H1 (cell line): ENCODE results near the gene TNS3. TPM values are rescaled to one million over a fixed set of nuclear protein-coding genes. Genes with fewer than 3 reads are reported as not detected.

Experiments
- CTCF ChIA-PET: fragments of 300-600 bp; sonication (Branson Sonifier 250); formaldehyde crosslinking; loops from one replicate; lab custom pipeline; 2021; ENCODE audit not compliant: partially characterized antibody; lab: Charles Lee
- POLR2A ChIA-PET: fragments of 300-600 bp; sonication (Branson Sonifier 250); formaldehyde crosslinking; loops from one replicate; lab custom pipeline; 2021; ENCODE audit warnings: inconsistent platforms; ENCODE audit not compliant: partially characterized antibody; lab: Charles Lee
- DNase-seq, 2 experiments: peaks; one replicate each; pipeline versions ENCODE4 v3.0.0 to v3.0.0-alpha.2; 2010 to 2022; ENCODE audit warnings: low spot score in 2 of 2, low read depth in 1 of 2, mixed read lengths in 1 of 2
- FAIRE-seq: peaks from 2 replicates; lab custom pipeline; 2011; peaks lifted over from hg19 to GRCh38; lab: Jason Lieb, UNC
- H2AFZ ChIP-seq: 2 replicates; pipeline ENCODE4 v1.8.1; 2012; ENCODE audit warnings: low read length, inconsistent platforms
- H2AK5ac ChIP-seq: 2 replicates; pipeline ENCODE4 v1.6.1; 2013; ENCODE audit warnings: low read depth, low read length
- H2BK120ac ChIP-seq: replicated peaks from 2 replicates; pipeline ENCODE3; 2013; ENCODE audit warnings: low read depth, low read length, inconsistent platforms
- H2BK12ac ChIP-seq: 2 replicates; pipeline ENCODE4 v1.6.1; 2013; ENCODE audit warnings: low read depth, low read length
- H2BK15ac ChIP-seq: 2 replicates; pipeline ENCODE4 v1.6.1; 2013; ENCODE audit warnings: low read length
- H2BK20ac ChIP-seq: 2 replicates; pipeline ENCODE4 v1.6.1; 2013; ENCODE audit warnings: low read length
- H2BK5ac ChIP-seq: 2 replicates; pipeline ENCODE4 v1.6.1; 2013; ENCODE audit warnings: low read depth, low read length
- H3K14ac ChIP-seq: 2 replicates; pipeline ENCODE4 v1.6.1; 2013; ENCODE audit warnings: inconsistent platforms; ENCODE audit not compliant: insufficient read length
- H3K18ac ChIP-seq: 2 replicates; pipeline ENCODE4 v1.6.1; 2013; ENCODE audit warnings: low read length; ENCODE audit errors: extremely low read depth
- H3K23ac ChIP-seq: 2 replicates; pipeline ENCODE4 v1.6.1; 2013; ENCODE audit warnings: inconsistent platforms; ENCODE audit not compliant: insufficient read length
- H3K23me2 ChIP-seq: 2 replicates; pipeline ENCODE4 v1.6.1; 2013; ENCODE audit warnings: low read depth, low read length
- H3K27ac ChIP-seq: 2 replicates; pipeline ENCODE4 v1.6.1; 2011; ENCODE audit warnings: low read depth, low read length, inconsistent platforms
- H3K27me3 ChIP-seq, 4 experiments: replicated peaks in 1 of 4; 1 replicate in 1 of 4; 2 replicates in 3 of 4; pipeline versions ENCODE4 v1.6.1 to v1.8.1; 2011 to 2013; ENCODE audit warnings: low read length in 3 of 4, mild to moderate bottlenecking in 3 of 4, inconsistent platforms in 2 of 4, mixed read lengths in 2 of 4, moderate library complexity in 1 of 4; ENCODE audit not compliant: control insufficient read depth in 3 of 4, insufficient read depth in 3 of 4; ENCODE audit errors: extremely low read depth in 1 of 4
- H3K36me3 ChIP-seq, 4 experiments: 2 replicates each; pipeline versions ENCODE4 v1.6.1 to v1.8.1; 2011 to 2013; ENCODE audit warnings: mild to moderate bottlenecking in 4 of 4, low read length in 3 of 4, moderate library complexity in 2 of 4, control low read depth in 1 of 4, inconsistent platforms in 1 of 4; ENCODE audit not compliant: insufficient read depth in 4 of 4, control insufficient read depth in 2 of 4
- H3K4ac ChIP-seq: replicated peaks from 2 replicates; pipeline ENCODE3; 2013; ENCODE audit warnings: low read length, low read depth, mixed read lengths, inconsistent platforms; ENCODE audit not compliant: insufficient read length
- H3K4me1 ChIP-seq, 4 experiments: replicated peaks in 1 of 4; 1 replicate in 1 of 4; 2 replicates in 3 of 4; pipeline versions ENCODE4 v1.6.1 to v1.8.1; 2011 to 2013; ENCODE audit warnings: low read length in 3 of 4, inconsistent platforms in 2 of 4, mixed read lengths in 1 of 4; ENCODE audit not compliant: insufficient read depth in 4 of 4, control insufficient read depth in 3 of 4
- H3K4me2 ChIP-seq, 2 experiments: 2 replicates each; pipeline versions ENCODE4 v1.6.1 to v1.8.1; 2011 to 2013; ENCODE audit warnings: low read depth in 2 of 2, low read length in 2 of 2, control low read depth in 1 of 2, inconsistent platforms in 1 of 2, mild to moderate bottlenecking in 1 of 2; ENCODE audit not compliant: insufficient read depth in 1 of 2
- H3K4me3 ChIP-seq, 4 experiments: fragments of 200-600, 300-600 bp in 1 of 4; sonication (generic), shearing (Covaris generic), sonication (Bioruptor Twin) in 1 of 4; 2 replicates each; pipeline versions ENCODE4 v1.5.1 to v1.8.1; 2011 to 2016; ENCODE audit warnings: low read length in 4 of 4, low read depth in 3 of 4, control low read depth in 2 of 4, inconsistent platforms in 2 of 4, mild to moderate bottlenecking in 2 of 4, mixed read lengths in 1 of 4, moderate library complexity in 1 of 4; ENCODE audit not compliant: insufficient read depth in 2 of 4; ENCODE audit errors: extremely low read depth in 1 of 4
- H3K56ac ChIP-seq: replicated peaks from 2 replicates; pipeline ENCODE3; 2013; ENCODE audit warnings: low read depth, mild to moderate bottlenecking, mixed read lengths, low read length, inconsistent platforms; ENCODE audit not compliant: insufficient read length
- H3K79me1 ChIP-seq: 2 replicates; pipeline ENCODE4 v1.6.1; 2013; ENCODE audit warnings: low read depth, low read length, control low read depth
- H3K79me2 ChIP-seq, 2 experiments: 2 replicates each; pipeline versions ENCODE4 v1.6.1 to v1.8.1; 2012 to 2013; ENCODE audit warnings: low read length in 2 of 2, mild to moderate bottlenecking in 2 of 2, inconsistent platforms in 1 of 2; ENCODE audit not compliant: insufficient read depth in 2 of 2, control insufficient read depth in 1 of 2
- H3K9ac ChIP-seq, 4 experiments: replicated peaks in 1 of 4; 1 replicate in 1 of 4; 2 replicates in 3 of 4; pipeline versions ENCODE4 v1.6.1 to v1.8.1; 2011 to 2013; ENCODE audit warnings: low read depth in 3 of 4, low read length in 3 of 4, control low read depth in 2 of 4, mild to moderate bottlenecking in 2 of 4, moderate library complexity in 2 of 4, inconsistent platforms in 1 of 4; ENCODE audit errors: extremely low read depth in 1 of 4
- H3K9me3 ChIP-seq, 2 experiments: 2 replicates each; pipeline versions ENCODE4 v1.6.1 to v1.8.1; 2012 to 2013; ENCODE audit warnings: mild to moderate bottlenecking in 2 of 2, moderate library complexity in 2 of 2, control low read depth in 1 of 2, inconsistent platforms in 1 of 2, low read depth in 1 of 2, low read length in 1 of 2, mixed read lengths in 1 of 2; ENCODE audit not compliant: insufficient read depth in 2 of 2
- H4K20me1 ChIP-seq, 2 experiments: replicated peaks in 1 of 2; 2 replicates each; pipeline versions ENCODE3 to v1.8.1; 2011 to 2013; ENCODE audit warnings: inconsistent platforms in 2 of 2, low read length in 2 of 2, mild to moderate bottlenecking in 1 of 2; ENCODE audit not compliant: insufficient read depth in 2 of 2, control insufficient read depth in 1 of 2
- H4K5ac ChIP-seq: 2 replicates; pipeline ENCODE4 v1.6.1; 2013; ENCODE audit warnings: low read length, low read depth, mixed read lengths, inconsistent platforms; ENCODE audit not compliant: insufficient read length
- H4K8ac ChIP-seq: 2 replicates; pipeline ENCODE4 v1.8.0; 2013; ENCODE audit warnings: mild to moderate bottlenecking, moderate library complexity, low read length, inconsistent platforms; ENCODE audit not compliant: insufficient read depth; ENCODE audit errors: extremely low read depth
- H4K91ac ChIP-seq: replicated peaks from 2 replicates; pipeline ENCODE3; 2013; ENCODE audit warnings: low read length, mixed read lengths, inconsistent platforms; ENCODE audit not compliant: insufficient read length
- BACH1 ChIP-seq: IDR thresholded peaks from 2 replicates; pipeline ENCODE4 v1.6.1; 2012; ENCODE audit warnings: low read length, improper control_type of control experiment
- BCL11A ChIP-seq, 2 experiments: IDR thresholded peaks; one replicate each; pipeline ENCODE4 v1.6.1; 2011; ENCODE audit warnings: low read depth in 2 of 2, low read length in 2 of 2, mild to moderate bottlenecking in 2 of 2
- CTBP2 ChIP-seq: IDR thresholded peaks from 2 replicates; pipeline ENCODE4 v1.7.0; 2011; ENCODE audit warnings: borderline replicate concordance, mild to moderate bottlenecking, moderate library complexity, mixed read lengths, low read length; ENCODE audit not compliant: insufficient read depth, insufficient read length
- CTCF ChIP-seq, 3 experiments: IDR thresholded peaks; 1 replicate in 2 of 3; 2 replicates in 1 of 3; pipeline versions ENCODE4 v1.5.1 to v1.6.1; 2011; ENCODE audit warnings: low read length in 3 of 3, mild to moderate bottlenecking in 3 of 3, inconsistent platforms in 2 of 3, low read depth in 1 of 3, moderate library complexity in 1 of 3; ENCODE audit not compliant: insufficient read depth in 1 of 3; ENCODE audit errors: control extremely low read depth in 1 of 3
- FOSL1 ChIP-seq: IDR thresholded peaks from 2 replicates; pipeline ENCODE4 v1.6.1; 2011; ENCODE audit warnings: mild to moderate bottlenecking, low read depth, low read length, moderate library complexity; ENCODE audit not compliant: insufficient read depth
- HDAC2 ChIP-seq, 2 experiments: fragments of 300-600 bp in 1 of 2; sonication (generic) in 1 of 2; IDR thresholded peaks; 2 replicates each; pipeline ENCODE4 v1.6.1; 2011 to 2012; ENCODE audit warnings: low read depth in 2 of 2, low read length in 2 of 2, mild to moderate bottlenecking in 2 of 2, moderate library complexity in 2 of 2, borderline replicate concordance in 1 of 2, inconsistent platforms in 1 of 2
- KDM1A ChIP-seq: fragments of 200-600, 300-600 bp; sonication (generic); IDR thresholded peaks from 2 replicates; pipeline ENCODE4 v1.7.1; 2016; ENCODE audit warnings: mild to moderate bottlenecking, low read length, borderline replicate concordance
- SRF ChIP-seq: IDR thresholded peaks from 2 replicates; pipeline ENCODE4 v1.6.1; 2011; ENCODE audit warnings: mild to moderate bottlenecking, low read depth, low read length, moderate library complexity
- YY1 ChIP-seq: IDR thresholded peaks from 2 replicates; pipeline ENCODE4 v1.6.1; 2011; ENCODE audit warnings: low read depth, mild to moderate bottlenecking, low read length
- WGBS, 2 experiments: shearing (Covaris generic) in 1 of 2; methylation state at CpG; one replicate each; pipeline versions ENCODE4 v1.1.6 to v1.1.7; 2013 to 2015; ENCODE audit warnings: low lambda C conversion rate in 2 of 2, mixed read lengths in 2 of 2, inconsistent platforms in 1 of 2, low coverage in 1 of 2, missing lambda C conversion rate in 1 of 2; ENCODE audit not compliant: insufficient replicate concordance in 2 of 2, insufficient coverage in 1 of 2, insufficient read length in 1 of 2; ENCODE audit errors: extremely low coverage in 1 of 2, missing lambda C conversion rate in 1 of 2; 5-methylcytosine and 5-hydroxymethylcytosine counted together
- polyA plus RNA-seq, 7 experiments: library from polyadenylated mRNA; depleted of rRNA in 3 of 7; stranded (reverse) in 5 of 7; unstranded in 2 of 7; fragments of >200 nt in 5 of 7; fragments of 200-250 nt in 2 of 7; gene quantifications; 1 replicate in 5 of 7; 2 replicates in 1 of 7; 4 replicates in 1 of 7; pipeline versions ENCODE4 v1.2.1 to v1.2.3, GENCODE V29; 2011 to 2013; ENCODE audit warnings: missing spikeins in 2 of 7, mixed read lengths in 2 of 7
- total RNA-seq: library from RNA; stranded (reverse); fragmentation: NEBNext Ultra II Directional; extraction: Animal tissue kit (Norgen Biotek cat#: 25700); gene quantifications from 2 replicates; pipeline ENCODE4 v1.2.1, GENCODE V29; 2021

The TNS3 gene
- total and polyA plus RNA-seq, 2 of the 8 experiments (the other 6 are each of a cell fraction or from before 2014, with no cell fraction given) = 11.9 to 24.2 TPM

- H3K9me3 ChIP-seq = no peaks in the 10 kb centered on the region
- 92% methylated on average over 11 of the region's 11 CpGs; no CpG with 5 or more reads in 1 of the 2 experiments for WGBS, 2 experiments
- no peak overlapping the region for H3K18ac ChIP-seq
- H4K8ac ChIP-seq = no peak overlapping the region
- H4K91ac ChIP-seq = no peak overlapping the region
- no peak overlapping the region for H3K56ac ChIP-seq
- no peak overlapping the region for H3K4me3 ChIP-seq
- H2BK5ac ChIP-seq = no peak overlapping the region; the same call in 1 of the 2 replicates
- peak overlapping the region; percentile 80; the same call in 1 of the 2 replicates for H2BK12ac ChIP-seq
- H3K79me1 ChIP-seq = peaks cover 16% of the 10 kb centered on the region
- peaks cover 4 to 51% of the 10 kb centered on the region in 2 experiments; a peak in 2 of 4 replicates for H3K79me2 ChIP-seq
- no peak overlapping the region for H3K4ac ChIP-seq
- no peak for DNase-seq
- CTCF ChIA-PET = no interaction called here
- H3K27ac ChIP-seq = no peak overlapping the region
- H2BK20ac ChIP-seq = no peak overlapping the region
- peaks cover 0 to 3% of the 10 kb centered on the region in 2 experiments for H4K20me1 ChIP-seq
- H4K5ac ChIP-seq = no peak overlapping the region
- no peaks in the 10 kb centered on the region for H3K27me3 ChIP-seq
- peak overlapping the region; percentile 0 for H2BK120ac ChIP-seq
- no peak overlapping the region for H3K9ac ChIP-seq
- no peak overlapping the region for H3K23ac ChIP-seq
- H3K36me3 ChIP-seq = no peaks in the 10 kb centered on the region
- POLR2A ChIA-PET = interaction anchor here (1.4 kb wide), 1 partner anchor 9 kb away, joined by 4 read pairs; no protein-coding TSS in a partner anchor
- no peak overlapping the region for H2AFZ ChIP-seq
- no peaks in the 10 kb centered on the region; the same call in 1 of the 2 replicates for H3K23me2 ChIP-seq
- H3K4me1 ChIP-seq = peaks cover under 1 to 21% (median 13%) of the 10 kb centered on the region in 4 experiments
- H3K14ac ChIP-seq = no peak overlapping the region
- FAIRE-seq = no peak
- H2AK5ac ChIP-seq = no peak overlapping the region
- peak overlapping the region; percentile 18; the same call in 1 of the 2 replicates for H2BK15ac ChIP-seq
- 0 out of 4 replicates have a peak overlapping the region, but pooled peaks of 1 of the 2 experiments have one; percentile 13 for H3K4me2 ChIP-seq
- TF ChIP-seq CTCF (IDR thresholded peaks at IDR 0.05; ENCODE audit: control extremely low read depth in 1 of 3, insufficient read depth in 1 of 3, low read depth in 1 of 3, low read length in 3 of 3) (no peak), BCL11A (IDR thresholded peaks at IDR 0.05; ENCODE audit: low read depth in 2 of 2, low read length in 2 of 2) (no peak), SRF (no peak), FOSL1 (no peak), BACH1 (no peak), YY1 (no peak), CTBP2 (no peak), KDM1A (no peak), HDAC2 (IDR thresholded peaks at IDR 0.05; ENCODE audit: borderline replicate concordance in 1 of 2, low read depth in 2 of 2, low read length in 2 of 2) (no peak)
Measured at GRCh38 chr7:47573758-47574481, 8.0 kb downstream of the TNS3 start.
